Subcutaneous adipose tissue (tissue), 4 donors: ENCODE measurements around the gene ATF6. TPM values are rescaled to one million over a fixed set of nuclear protein-coding genes. Genes with fewer than 3 reads are reported as not detected.

Source experiments
- total RNA-seq, 4 donors: library from RNA; depleted of rRNA; stranded (reverse); fragments of >200 nt; gene quantifications; one replicate each; pipeline ENCODE4 v1.1.0, GENCODE V29; 2016
- TF ChIP-seq, protein P1 (sequence below): fragments of 450-650 bp; IDR thresholded peaks from one replicate; pipeline ENCODE4 v1.5.1; 2016; ENCODE audit warnings: low read depth, mild to moderate bottlenecking, control low read depth, antibody characterized with exemption, moderate library complexity

The ATF6 gene
- total RNA-seq, 4 donors from 2014 or later: 22.0 to 48.9 (median 30.4) TPM

- TF ChIP-seq, protein P1, sequence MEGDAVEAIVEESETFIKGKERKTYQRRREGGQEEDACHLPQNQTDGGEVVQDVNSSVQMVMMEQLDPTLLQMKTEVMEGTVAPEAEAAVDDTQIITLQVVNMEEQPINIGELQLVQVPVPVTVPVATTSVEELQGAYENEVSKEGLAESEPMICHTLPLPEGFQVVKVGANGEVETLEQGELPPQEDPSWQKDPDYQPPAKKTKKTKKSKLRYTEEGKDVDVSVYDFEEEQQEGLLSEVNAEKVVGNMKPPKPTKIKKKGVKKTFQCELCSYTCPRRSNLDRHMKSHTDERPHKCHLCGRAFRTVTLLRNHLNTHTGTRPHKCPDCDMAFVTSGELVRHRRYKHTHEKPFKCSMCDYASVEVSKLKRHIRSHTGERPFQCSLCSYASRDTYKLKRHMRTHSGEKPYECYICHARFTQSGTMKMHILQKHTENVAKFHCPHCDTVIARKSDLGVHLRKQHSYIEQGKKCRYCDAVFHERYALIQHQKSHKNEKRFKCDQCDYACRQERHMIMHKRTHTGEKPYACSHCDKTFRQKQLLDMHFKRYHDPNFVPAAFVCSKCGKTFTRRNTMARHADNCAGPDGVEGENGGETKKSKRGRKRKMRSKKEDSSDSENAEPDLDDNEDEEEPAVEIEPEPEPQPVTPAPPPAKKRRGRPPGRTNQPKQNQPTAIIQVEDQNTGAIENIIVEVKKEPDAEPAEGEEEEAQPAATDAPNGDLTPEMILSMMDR: no peak
These were observed 97.4 kb downstream of the ATF6 start for GRCh38 chr1:161863549-161863948.

- TF ChIP-seq, protein P1: no peak
These were observed 98.5 kb downstream of the ATF6 start for GRCh38 chr1:161864577-161864976.

DNA sequence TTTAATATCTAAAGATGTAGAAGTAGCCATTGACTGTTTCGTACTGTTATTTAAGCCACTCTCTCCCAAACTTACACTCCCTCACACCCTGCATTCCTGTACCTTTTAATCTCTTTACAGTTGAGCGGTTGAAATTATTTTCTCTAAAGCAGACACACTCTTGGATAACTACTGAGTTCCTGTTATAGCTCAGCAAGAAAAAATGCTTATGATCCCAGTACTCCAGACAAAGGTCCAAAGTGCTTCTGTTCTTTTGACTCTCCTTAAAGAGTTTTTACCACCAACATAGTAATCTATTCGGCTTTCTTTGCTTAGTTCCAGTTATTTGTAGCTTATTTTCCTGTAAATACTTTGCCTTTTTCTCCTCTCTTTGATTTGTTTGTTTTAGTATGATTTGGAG lies 100.1 kb downstream of the ATF6 start:
- TF ChIP-seq, protein P1: no peak

- TF ChIP-seq, protein P1: no peak
These were observed 102.7 kb downstream of the ATF6 start for GRCh38 chr1:161868832-161869231.

- TF ChIP-seq, protein P1: no peak
These were observed 103.2 kb downstream of the ATF6 start for GRCh38 chr1:161869291-161869690.

DNA sequence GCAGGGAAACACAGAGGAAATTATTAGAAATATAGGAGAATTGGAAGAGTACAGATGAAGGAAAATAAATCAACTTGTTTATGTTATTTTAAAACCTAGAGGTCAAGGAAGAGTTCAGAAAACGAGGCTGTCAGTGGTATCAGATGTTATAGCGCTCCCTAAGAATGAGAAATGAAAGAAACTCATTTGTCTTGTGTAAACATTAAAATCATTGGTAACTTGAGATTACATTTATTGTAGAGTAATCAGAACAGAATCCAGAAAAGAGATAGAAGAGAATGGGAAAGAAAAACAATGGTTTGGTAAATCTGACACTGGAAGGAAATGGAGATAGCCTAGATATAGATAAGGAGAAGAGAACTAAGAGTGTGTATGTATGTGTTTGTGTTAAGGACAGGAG lies 106.4 kb downstream of the ATF6 start:
- TF ChIP-seq, protein P1: no peak

GRCh38 chr1:161879261-161879660 lies 113.1 kb downstream of the ATF6 start:
- TF ChIP-seq, protein P1: no peak
